Islet precursor cell (in vitro differentiated cells): Measurements from ENCODE around the gene CREM.
"Not testable (repeated sequence)": the region's sequence is repeated elsewhere in the genome, so short reads cannot be mapped to it uniquely, and the experiment has no call there.

Experiments
- DNase-seq: peaks from one replicate; pipeline ENCODE4 v3.0.0-alpha.2; 2018

The CREM gene

DNA sequence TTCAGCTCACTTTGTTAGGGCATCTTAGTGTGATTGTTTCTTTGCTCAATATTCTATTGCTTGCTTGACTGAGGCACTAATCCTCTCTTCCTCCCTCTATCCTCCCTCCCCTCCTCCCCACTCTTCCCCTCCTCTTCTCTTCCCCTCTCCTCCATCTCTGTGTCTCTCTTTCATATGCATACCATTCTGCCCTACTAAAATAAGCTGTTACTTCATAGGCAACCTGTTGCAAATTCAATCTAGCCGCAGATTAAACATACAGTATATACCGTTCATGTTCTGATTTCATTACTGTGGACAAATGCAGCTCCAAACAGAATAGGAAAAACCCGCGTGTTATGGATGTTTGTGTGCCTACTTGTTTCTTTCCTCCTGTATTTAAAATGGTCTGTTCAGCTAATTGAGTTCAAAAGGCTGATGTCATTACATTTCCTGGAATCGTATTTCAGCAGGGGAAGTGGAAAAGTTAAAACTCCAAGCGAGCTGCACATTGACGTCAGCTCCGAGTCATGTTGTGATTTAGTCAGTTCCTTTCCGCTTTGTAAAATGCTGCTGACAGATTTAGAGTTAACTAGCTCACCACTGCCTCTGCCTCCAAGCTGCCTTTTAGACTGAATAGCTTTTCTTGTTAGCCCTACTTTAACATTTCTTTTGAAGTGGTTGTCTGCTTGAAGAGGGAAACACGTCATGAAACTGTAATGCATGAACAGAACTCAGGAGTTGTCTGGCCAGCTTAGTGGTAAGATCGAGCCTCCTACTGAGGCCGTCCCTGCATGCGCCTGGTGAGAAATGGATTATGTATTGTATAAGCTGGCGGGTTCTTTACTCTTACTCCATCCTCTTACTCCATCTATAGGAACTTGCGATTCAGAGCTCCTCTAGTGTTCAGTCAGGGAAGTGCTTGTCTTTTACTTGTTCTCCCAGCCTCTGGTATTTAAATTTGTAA, 69.0 kb downstream of the CREM start:
- peak; percentile 91 for DNase-seq

DNA sequence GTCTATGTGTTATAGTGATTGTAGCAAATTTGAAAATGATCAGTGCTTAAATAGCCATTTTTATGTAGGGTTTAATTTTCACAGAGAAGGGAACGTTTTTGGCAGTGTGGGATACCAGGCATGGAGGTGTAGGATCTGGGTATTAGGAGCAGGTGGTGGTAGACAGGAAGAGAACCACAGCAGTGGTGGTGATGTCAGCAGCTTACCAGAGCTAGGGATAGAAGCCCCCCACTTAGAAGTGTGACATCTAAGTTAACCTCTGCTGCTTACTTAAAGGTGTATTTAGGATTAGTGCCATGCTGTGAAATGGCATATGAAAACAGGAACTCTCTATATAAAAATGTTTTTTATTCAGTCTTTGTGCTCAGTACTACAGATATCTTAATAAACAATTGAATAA, 73.8 kb downstream of the CREM start:
- no peak for DNase-seq

DNA sequence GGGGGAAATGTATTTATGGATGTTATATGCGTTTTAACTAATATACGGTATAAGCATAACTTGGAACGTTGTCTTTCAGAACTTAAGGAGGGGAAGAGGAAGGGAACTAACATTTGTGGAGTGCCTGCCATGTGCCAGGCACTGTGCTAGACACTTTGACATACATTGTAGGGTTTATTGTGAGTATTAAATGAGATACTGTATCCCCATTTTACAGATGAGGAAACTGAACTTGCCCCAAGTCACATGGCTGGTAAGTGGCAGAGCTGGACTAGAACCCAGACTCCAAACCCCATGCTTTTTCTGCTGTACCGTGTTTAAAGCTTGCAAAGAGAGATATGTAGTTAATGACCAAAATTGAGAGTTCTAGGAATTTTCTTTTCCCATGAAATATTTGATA, 74.6 kb downstream of the CREM start:
- DNase-seq: no peak

- DNase-seq: no peak
Measured at GRCh38 chr10:35202050-35202449, 75.4 kb downstream of the CREM start.

- DNase-seq: no peak
Measured at GRCh38 chr10:35203745-35204144, 77.1 kb downstream of the CREM start.

- DNase-seq: no peak
Measured at GRCh38 chr10:35204650-35205319, 78.1 kb downstream of the CREM start.

GRCh38 chr10:35206274-35206673, 79.6 kb downstream of the CREM start:
- DNase-seq: no peak

DNA sequence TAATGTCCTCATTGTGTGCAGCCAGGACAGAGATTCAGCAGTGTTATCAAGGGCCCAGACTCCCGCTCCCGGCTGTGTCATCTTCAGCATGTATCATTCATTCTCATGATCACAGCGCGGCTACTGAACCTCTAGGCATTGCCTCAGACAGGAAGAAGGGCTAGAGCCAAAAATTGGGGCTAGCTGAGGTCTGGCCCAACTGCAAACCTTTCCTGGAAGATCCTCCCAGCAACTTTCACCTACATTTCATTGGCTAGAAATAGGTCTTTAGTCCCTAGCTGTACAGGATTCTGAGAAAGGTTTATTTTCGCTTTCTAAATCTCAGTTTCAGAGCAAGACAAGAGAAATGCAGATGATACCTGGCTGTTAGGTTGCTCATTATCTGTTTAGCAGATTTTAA, 81.9 kb downstream of the CREM start:
- no peak for DNase-seq

- DNase-seq: no peak
Measured at GRCh38 chr10:35208949-35209613, 82.4 kb downstream of the CREM start.

DNA sequence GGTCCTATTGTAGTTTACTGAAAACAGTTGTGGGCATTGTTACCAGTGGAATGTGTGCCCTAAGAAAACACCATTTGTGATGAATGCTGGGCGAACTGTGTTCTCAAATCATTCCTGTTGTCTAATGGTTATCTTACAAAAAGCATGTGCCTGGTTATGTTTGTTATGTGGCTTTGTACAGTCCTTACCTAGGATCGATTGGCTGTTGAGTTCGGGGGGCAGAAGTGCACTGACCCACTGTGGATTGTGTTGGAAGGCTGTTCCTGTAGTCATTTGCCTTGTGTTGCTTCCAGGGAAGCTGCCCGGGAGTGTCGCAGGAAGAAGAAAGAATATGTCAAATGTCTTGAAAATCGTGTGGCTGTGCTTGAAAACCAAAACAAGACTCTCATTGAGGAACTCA, 84.3 kb downstream of the CREM start:
- no peak for DNase-seq

DNA sequence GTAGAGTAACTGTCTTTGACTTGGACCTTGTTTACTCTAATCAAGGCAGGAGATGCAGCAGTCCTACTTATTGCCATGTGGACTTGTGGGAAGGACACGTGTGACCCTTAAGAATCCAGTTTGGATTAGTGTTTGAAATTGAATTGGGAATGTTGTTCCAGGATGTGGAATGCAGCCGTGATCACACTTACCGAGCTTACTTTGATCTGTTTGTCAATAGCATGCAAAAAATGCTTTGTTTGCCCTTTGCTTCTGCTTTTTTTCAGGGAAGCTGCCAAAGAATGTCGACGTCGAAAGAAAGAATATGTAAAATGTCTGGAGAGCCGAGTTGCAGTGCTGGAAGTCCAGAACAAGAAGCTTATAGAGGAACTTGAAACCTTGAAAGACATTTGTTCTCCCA, 84.7 kb downstream of the CREM start:
- peak; percentile 81 for DNase-seq

- peak; percentile 69 for DNase-seq
Measured at GRCh38 chr10:35212856-35213255, 86.2 kb downstream of the CREM start.

GRCh38 chr10:35213699-35214098, 87.1 kb downstream of the CREM start:
- DNase-seq: no peak

DNA sequence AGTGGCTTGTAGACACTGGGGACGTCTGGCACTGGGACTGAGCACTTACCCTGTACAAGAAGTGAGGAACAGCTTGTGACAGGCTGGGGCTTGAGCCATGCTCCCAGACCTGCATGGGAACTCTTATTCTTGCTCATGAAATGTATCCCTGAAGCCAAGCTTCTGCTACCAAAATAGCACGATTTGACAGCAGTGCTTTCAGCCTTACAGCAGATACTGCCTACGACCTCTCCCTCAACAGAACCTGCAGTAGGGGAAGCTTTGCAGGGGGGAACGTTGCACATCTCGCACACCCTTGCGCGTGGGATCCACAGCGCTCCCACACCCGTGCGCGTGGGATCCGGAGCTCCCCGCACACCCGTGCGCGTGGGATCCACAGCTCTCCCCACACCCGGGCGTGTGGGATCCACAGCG, 88.0 kb downstream of the CREM start:
- no peak for DNase-seq

- no peak for DNase-seq
Measured at GRCh38 chr10:35215107-35215506, 88.5 kb downstream of the CREM start.

- no peak for DNase-seq
Measured at GRCh38 chr10:35216303-35216905, 89.8 kb downstream of the CREM start.

- not testable (repeated sequence) for DNase-seq
Measured at GRCh38 chr10:35216956-35217355, 90.3 kb downstream of the CREM start.

DNA sequence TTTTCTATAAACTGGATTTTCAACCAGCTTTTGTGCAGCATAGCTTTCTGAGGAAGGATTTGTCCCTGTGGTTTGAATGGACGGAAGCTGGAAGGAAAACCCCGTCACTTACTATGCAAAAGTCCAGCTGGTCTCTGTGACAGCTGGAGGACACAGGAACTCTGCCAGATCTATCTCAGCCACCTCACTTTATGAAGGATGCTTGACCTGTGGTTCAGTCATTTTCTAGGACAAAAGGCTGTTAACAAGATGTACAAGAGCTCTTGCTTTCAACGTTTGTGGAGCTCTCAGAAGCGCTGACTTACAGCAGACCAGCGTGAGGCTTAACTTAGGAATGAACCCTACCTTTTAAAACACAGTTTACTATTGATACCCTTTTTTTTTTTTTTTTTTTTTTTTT, 90.8 kb downstream of the CREM start:
- no peak for DNase-seq

DNA sequence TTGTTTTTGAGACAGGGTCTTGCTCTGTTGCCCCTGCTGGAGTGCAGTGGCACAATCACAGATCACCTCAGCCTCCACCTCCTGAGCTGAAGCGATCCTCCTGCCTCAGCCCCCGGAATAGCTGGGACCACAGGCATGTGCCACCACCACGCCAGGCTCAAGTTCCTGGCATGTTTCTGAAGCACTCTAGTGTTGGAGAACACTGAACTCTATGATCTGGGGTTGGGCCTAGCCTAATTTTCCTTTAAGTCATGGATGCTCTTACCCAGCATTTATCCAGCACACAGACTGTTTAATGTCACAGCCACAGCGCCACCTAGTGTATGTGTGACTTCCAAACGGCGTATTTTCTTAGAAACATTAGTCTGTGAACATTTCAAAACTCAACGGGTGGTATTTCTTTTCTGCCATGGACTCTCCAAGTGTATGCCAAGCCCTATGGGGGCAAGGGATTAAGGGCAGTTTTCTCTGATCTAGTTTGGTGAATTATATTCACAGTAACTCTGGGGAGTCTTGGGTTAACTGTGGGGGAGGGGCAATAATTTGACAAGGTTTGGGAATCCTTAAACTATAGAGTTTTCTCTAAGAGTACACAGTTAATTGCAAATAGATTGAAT, 91.8 kb downstream of the CREM start:
- DNase-seq: peak; percentile 82

- DNase-seq: no peak
Measured at GRCh38 chr10:35219292-35219691, 92.6 kb downstream of the CREM start.

- DNase-seq: no peak
Measured at GRCh38 chr10:35219891-35220890, 93.5 kb downstream of the CREM start.

- DNase-seq: no peak
Measured at GRCh38 chr10:35223016-35223415, 96.4 kb downstream of the CREM start.
